ENCODE data around the gene PRKN. TPM values are rescaled to one million over a fixed set of nuclear protein-coding genes. Genes with fewer than 3 reads are reported as not detected.
"Not testable (repeated sequence)": the region's sequence is repeated elsewhere in the genome, so short reads cannot be mapped to it uniquely, and the experiment has no call there.

The PRKN gene
- total and polyA plus RNA-seq, 5 experiments from 2014 or later: 2.2 to 5.6 (median 3.5) TPM

GRCh38 chr6:161861061-161861460 lies 866.5 kb downstream of the PRKN start:
- H3K4me1 Mint-ChIP-seq, ATAC-seq, H3K27ac Mint-ChIP-seq, DNase-seq, H3K4me3 Mint-ChIP-seq, POLR2A ChIA-PET, H3K27me3 Mint-ChIP-seq: not testable (repeated sequence)
- peaks cover 0 to 19% (median 11%) of the 10 kb centered on the region in 3 donors for H3K36me3 Mint-ChIP-seq
- H3K9me3 Mint-ChIP-seq: peaks cover 0 to 20% (median 12%) of the 10 kb centered on the region in 9 donors

- ATAC-seq (no peak), DNase-seq (no peak)
- Mint-ChIP-seq H3K36me3 (no peaks in the 10 kb centered on the region), H3K4me1 (no peaks in the 10 kb centered on the region), H3K4me3 (no peak overlapping the region), H3K27ac (no peak overlapping the region), H3K27me3 (no peaks in the 10 kb centered on the region), H3K9me3 (peaks cover 0 to 9% (median 0%) of the 10 kb centered on the region in 9 donors)
- POLR2A ChIA-PET: no interaction called here
These were observed 873.9 kb downstream of the PRKN start for GRCh38 chr6:161853657-161854056.

GRCh38 chr6:161851486-161851885 lies 876.1 kb downstream of the PRKN start:
- POLR2A ChIA-PET, H3K4me3 Mint-ChIP-seq, ATAC-seq, H3K27me3 Mint-ChIP-seq, H3K4me1 Mint-ChIP-seq, H3K36me3 Mint-ChIP-seq, H3K27ac Mint-ChIP-seq, DNase-seq, H3K9me3 Mint-ChIP-seq: not testable (repeated sequence)

- no peaks in the 10 kb centered on the region for H3K27me3 Mint-ChIP-seq
- POLR2A ChIA-PET: no interaction called here
- DNase-seq: no peak
- no peak overlapping the region for H3K27ac Mint-ChIP-seq
- H3K4me1 Mint-ChIP-seq: no peaks in the 10 kb centered on the region
- ATAC-seq: no peak
- no peak overlapping the region for H3K4me3 Mint-ChIP-seq
- no peaks in the 10 kb centered on the region for H3K9me3 Mint-ChIP-seq
- H3K36me3 Mint-ChIP-seq: no peaks in the 10 kb centered on the region
These were observed 877.0 kb downstream of the PRKN start for GRCh38 chr6:161850562-161850961.

GRCh38 chr6:161847628-161848027 lies 879.9 kb downstream of the PRKN start:
- DNase-seq: no peak
- Mint-ChIP-seq H3K4me3 (no peak overlapping the region), H3K36me3 (peaks cover 0 to 3% (median 0%) of the 10 kb centered on the region in 3 donors), H3K4me1 (no peaks in the 10 kb centered on the region), H3K9me3 (no peaks in the 10 kb centered on the region), H3K27me3 (no peaks in the 10 kb centered on the region), H3K27ac (no peak overlapping the region)
- no peak for ATAC-seq
- POLR2A ChIA-PET: no interaction called here

DNA sequence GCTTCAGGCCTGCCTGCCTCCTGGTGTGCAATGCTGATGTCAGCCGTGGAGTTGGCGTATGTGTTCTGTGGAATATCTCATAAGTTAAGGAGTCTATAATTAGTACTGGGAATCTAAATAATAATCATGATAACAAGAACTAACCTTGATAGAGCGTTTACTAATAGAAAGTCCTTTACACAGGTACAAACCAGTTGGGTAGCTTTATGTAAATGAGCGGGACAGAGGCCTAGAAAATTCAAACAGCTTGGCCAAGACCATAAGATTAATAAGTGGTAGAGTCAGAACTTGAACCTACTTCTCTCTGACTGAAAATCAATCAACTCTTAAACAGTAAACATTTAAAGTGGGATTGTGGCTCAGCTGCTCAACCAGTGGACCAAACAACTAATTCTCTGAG lies 882.8 kb downstream of the PRKN start:
- H3K27ac Mint-ChIP-seq: no peak overlapping the region
- H3K4me1 Mint-ChIP-seq: no peaks in the 10 kb centered on the region
- POLR2A ChIA-PET: no interaction called here
- ATAC-seq: no peak
- peaks cover 0 to 3% (median 0%) of the 10 kb centered on the region in 3 donors for H3K36me3 Mint-ChIP-seq
- H3K9me3 Mint-ChIP-seq: no peaks in the 10 kb centered on the region
- no peak overlapping the region for H3K4me3 Mint-ChIP-seq
- DNase-seq: no peak
- H3K27me3 Mint-ChIP-seq: no peaks in the 10 kb centered on the region

- ATAC-seq (no peak), DNase-seq (no peak)
- H3K4me1 Mint-ChIP-seq: no peaks in the 10 kb centered on the region
- H3K36me3 Mint-ChIP-seq: peaks cover 0 to 3% (median 0%) of the 10 kb centered on the region in 3 donors
- H3K9me3 Mint-ChIP-seq: no peaks in the 10 kb centered on the region
- no peaks in the 10 kb centered on the region for H3K27me3 Mint-ChIP-seq
- H3K27ac Mint-ChIP-seq: no peak overlapping the region
- POLR2A ChIA-PET: no interaction called here
- no peak overlapping the region for H3K4me3 Mint-ChIP-seq
These were observed 884.5 kb downstream of the PRKN start for GRCh38 chr6:161843066-161843465.

DNA sequence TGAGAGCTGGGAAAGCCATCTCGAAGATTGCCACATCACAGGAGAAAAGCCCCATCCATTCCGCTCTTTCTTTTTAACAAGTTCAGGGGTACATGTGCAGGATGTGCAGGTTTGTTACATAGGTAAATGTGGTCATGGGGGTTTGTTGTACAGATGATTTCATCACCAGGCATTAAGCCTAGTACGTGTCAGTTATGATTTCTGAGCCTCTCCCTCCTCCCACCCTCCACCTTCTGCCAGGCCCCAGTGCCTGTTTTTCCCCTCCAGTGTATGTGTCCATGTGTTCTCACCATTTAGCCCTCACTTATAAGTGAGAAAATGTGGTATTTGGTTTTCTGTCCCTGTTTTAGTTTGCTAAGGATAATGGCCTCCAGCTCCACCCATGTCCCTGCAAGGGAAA lies 887.2 kb downstream of the PRKN start:
- Mint-ChIP-seq H3K36me3 (peaks cover 0 to 3% (median 0%) of the 10 kb centered on the region in 3 donors), H3K27me3 (no peaks in the 10 kb centered on the region), H3K9me3 (no peaks in the 10 kb centered on the region), H3K4me3 (no peak overlapping the region), H3K4me1 (no peaks in the 10 kb centered on the region), H3K27ac (no peak overlapping the region)
- no peak for ATAC-seq
- DNase-seq: no peak
- POLR2A ChIA-PET: no interaction called here

DNA sequence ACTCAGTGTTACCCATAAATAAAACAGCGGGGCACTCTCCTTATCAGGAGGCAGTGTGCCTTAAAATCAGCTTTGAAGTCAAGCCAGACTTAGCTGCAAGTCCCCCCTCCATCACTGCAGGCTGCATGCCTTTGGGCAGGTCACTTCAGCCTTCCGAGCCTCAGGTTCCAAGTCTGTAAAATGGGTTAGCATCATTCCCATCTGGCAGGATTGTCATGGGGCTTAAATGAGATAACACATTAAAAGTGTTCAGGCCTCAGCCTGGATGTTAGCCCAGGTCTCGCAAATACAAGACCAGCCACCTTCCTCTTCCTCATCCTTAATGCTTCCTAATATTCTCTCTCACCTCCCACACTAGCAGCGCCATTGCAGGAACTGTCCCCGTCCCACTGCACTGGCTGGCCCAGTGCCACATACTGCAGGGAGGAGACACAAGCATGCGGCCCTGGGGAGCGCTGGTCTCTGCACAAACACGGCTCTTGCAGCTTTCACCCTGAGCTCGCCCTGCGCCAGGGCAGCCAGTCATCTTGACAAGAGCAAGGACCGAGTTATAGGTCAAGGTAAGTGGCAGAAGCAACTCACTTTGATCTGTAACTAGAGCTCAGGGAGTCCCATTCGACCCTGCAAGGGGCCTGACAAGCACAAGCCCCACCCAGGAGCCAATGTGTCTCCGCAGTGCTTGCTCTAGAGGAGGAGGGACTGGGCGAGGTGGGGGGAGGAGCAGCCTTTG lies 889.1 kb downstream of the PRKN start:
- DNase-seq (no peak), ATAC-seq (no peak)
- no peaks in the 10 kb centered on the region for H3K9me3 Mint-ChIP-seq
- POLR2A ChIA-PET: no interaction called here
- H3K27ac Mint-ChIP-seq: peak overlapping the region in 1 of 10 donors; percentile 69
- no peaks in the 10 kb centered on the region for H3K27me3 Mint-ChIP-seq
- H3K4me3 Mint-ChIP-seq: no peak overlapping the region
- no peaks in the 10 kb centered on the region for H3K36me3 Mint-ChIP-seq
- no peaks in the 10 kb centered on the region for H3K4me1 Mint-ChIP-seq

DNA sequence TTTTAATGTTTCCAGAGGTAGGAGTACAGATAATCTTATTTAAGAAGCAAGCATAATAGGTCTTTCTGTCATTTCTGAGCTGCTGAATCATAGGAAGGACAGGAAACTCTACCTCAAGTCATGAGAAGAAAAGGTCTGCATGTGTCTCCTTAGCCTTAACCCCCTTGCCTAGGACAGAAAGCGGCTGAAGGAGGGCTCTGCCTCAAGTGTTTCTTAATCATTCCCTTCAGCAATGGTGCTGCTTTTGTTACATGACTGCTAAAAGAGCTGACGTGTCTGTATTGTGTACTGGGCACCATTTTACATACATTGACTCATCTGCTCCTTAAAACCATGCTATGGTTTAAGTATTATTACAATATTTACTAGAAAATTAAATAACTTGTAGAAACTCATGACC lies 889.7 kb downstream of the PRKN start:
- DNase-seq (no peak), ATAC-seq (no peak)
- Mint-ChIP-seq H3K36me3 (no peaks in the 10 kb centered on the region), H3K27me3 (no peaks in the 10 kb centered on the region), H3K9me3 (no peaks in the 10 kb centered on the region), H3K4me3 (no peak overlapping the region), H3K4me1 (no peaks in the 10 kb centered on the region), H3K27ac (no peak overlapping the region)
- POLR2A ChIA-PET: no interaction called here

DNA sequence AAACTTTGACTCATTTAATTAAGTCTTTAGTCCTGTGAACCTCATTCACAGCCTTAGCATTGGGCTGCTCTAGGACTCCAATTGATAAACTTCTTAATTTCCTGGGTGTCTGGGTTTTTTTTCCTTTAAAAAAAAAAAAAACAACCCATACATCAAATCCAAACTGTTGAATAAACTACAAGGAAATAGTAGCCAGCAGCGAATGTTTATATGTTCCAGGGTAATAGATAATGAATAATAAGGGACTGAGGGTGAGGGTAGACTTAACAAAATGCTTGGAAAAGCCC lies 890.2 kb downstream of the PRKN start:
- POLR2A ChIA-PET: no interaction called here

DNA sequence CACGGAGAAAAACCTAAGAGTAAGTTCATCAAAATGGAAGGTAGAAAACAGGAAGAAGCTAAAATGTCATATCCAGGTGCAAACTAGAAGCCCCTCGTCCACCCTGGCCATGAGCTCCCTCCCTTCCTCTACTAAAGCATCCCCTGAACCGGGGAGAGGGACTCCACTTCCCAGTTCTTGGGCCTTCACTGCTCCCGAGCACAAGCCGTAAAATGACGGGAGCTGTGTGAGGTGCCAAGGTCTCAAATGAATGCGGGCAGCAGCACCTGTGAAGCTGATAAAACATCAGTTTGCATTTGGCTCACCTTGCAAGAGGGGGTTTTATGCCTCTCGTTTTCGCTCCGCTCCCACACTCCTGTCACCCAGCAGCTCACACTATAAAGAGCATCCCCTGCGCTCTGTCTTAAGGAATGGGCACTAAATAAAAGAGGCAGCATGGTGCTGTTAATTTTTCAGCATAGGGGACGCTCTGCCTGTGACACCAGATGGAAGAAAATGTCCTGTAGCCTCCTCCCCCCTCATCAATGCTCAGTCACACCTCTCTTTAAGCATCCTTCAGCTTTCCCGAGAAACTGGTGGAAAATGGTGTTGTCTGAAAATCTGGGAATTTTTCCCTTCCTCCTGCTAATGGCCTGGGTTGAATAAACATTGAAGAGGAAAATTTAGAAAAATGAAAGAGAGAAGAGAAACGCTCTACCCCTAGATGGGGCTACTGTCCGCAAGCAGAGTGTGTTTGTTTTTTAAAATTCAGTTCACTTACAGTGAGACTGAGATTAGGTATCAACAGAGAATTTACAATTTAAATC lies 890.7 kb downstream of the PRKN start:
- Mint-ChIP-seq H3K4me3 (no peak overlapping the region), H3K4me1 (no peaks in the 10 kb centered on the region)

More for the DNA sequence above, 890.2 kb downstream of the PRKN start:
- DNase-seq: no peak
- ATAC-seq: no peak
- Mint-ChIP-seq H3K27ac (no peak overlapping the region), H3K36me3 (no peaks in the 10 kb centered on the region), H3K4me1 (no peaks in the 10 kb centered on the region), H3K9me3 (no peaks in the 10 kb centered on the region), H3K27me3 (no peaks in the 10 kb centered on the region), H3K4me3 (no peak overlapping the region)

DNA sequence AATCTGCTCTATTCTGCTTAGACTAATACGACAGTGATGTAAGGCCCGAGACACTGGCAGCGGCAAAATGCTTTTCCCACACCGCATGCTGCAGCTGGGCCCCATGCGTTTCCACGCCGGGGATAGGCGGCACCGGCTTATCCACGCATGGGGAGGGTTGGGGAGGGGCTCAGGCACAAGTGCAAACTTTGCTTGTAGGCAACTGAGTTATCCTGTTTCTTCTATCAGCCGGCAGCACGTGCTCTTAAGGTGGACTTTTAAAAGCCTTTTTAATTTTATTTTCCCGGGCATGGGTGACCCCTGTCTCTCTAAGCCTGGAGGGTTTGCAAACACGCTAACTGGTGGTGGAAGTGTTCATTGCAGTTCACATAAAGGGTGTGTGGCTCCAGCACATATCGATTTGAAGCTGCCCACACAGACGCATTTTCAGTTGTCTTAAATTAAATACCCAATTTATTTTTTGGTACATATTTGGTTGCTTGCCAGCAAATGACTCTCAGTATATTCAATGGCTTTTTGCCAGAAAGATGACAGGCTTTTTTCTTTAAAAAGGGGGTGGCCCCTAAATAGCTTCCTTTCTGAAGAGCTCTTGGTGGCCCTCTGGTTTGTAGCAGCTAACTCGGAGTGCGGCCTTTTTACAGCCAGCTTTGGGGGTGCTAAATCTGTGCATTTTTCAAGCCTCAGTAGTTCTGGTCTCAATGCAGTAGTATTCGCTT lies 891.9 kb downstream of the PRKN start:
- no peak overlapping the region for H3K27ac Mint-ChIP-seq
- no peak for DNase-seq
- peaks cover 0 to 2% (median 0%) of the 10 kb centered on the region in 3 donors for H3K36me3 Mint-ChIP-seq
- POLR2A ChIA-PET: no interaction called here
- no peaks in the 10 kb centered on the region for H3K4me1 Mint-ChIP-seq
- no peak overlapping the region for H3K4me3 Mint-ChIP-seq
- no peaks in the 10 kb centered on the region for H3K9me3 Mint-ChIP-seq
- H3K27me3 Mint-ChIP-seq: no peaks in the 10 kb centered on the region
- no peak for ATAC-seq

More for the DNA sequence above, 890.7 kb downstream of the PRKN start:
- Mint-ChIP-seq H3K36me3 (peaks cover 0 to 2% (median 0%) of the 10 kb centered on the region in 3 donors), H3K27ac (peak overlapping the region in 1 of 10 donors; percentile 60), H3K9me3 (no peaks in the 10 kb centered on the region), H3K27me3 (no peaks in the 10 kb centered on the region)
- POLR2A ChIA-PET: no interaction called here
- ATAC-seq (no peak), DNase-seq (no peak)

Measured in naive thymus-derived CD8-positive, alpha-beta T cell (primary cell).